EH (cell line): Measurements from ENCODE around the gene HYI.

Experiments used
- DNase-seq: peaks from one replicate; pipeline ENCODE4 v3.0.0-alpha.2; 2015; ENCODE audit warnings: low read depth

HYI gene

DNA sequence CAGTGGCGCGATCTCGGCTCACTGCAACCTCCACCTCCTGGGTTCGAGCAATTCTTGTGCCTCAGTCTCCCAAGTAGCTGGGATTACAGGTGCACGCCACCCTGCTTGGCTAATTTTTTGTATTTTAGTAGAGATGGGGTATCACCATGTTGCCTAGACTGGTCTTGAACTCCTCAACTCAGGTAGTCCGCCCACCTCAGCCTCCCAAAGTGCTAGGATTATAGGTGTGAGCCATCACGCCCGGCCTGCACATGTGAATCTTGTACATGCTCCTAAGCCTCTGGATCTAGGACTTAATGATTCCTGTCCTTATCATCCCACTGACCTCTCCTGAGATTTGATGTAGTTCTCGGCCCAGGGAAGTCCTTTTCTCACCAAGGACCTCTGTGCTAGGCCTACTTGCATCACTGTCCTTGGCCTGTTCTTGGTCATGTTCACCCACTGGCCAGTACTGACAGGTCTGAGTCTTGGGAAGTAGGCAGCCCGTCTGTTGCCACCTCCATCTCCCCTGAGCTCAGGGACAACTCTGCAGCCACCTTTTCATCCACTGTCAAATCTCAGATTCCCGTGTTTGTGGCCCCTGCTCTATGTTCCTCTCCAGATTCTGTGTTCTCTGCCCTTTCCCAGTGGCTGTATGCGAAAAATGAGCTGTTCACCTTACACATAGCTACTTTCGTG, 9.4 kb downstream of the HYI start:
- no peak for DNase-seq

DNA sequence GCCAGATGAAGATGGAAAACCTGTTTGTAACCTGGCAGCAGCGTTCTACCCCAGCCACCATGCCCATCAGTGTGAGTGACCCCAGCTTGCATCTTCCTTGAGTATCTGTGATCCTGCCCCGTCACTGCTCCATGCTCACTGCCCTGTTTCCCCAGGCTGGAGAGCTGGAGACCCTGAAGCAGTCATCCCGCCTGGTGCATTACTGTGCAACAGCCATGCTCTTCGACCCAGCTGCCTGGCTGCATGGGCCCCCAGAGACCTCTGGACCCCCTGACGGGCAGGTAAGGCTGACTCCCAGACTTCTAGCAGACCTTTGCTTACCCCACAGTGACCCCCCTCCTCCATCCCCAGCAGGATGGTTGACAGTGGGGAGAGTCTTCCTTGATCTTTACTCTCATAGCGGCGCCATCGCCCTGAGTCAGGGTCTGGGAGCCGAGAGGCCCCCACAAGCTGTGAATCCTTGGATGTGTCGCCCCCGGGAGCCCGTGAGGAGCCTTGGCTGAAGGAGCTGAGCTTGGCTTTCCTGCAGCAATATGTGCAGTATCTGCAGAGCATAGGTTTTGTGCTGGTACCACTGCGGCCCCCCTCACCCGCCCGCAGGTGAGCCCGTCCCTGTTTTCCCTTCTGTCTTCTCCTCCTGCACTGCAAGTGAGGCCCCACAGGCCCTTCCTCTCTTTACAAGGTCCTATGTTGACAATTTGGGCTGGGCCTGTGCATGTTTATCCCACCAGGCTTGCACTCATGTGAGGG, 10.4 kb downstream of the HYI start:
- no peak for DNase-seq

DNA sequence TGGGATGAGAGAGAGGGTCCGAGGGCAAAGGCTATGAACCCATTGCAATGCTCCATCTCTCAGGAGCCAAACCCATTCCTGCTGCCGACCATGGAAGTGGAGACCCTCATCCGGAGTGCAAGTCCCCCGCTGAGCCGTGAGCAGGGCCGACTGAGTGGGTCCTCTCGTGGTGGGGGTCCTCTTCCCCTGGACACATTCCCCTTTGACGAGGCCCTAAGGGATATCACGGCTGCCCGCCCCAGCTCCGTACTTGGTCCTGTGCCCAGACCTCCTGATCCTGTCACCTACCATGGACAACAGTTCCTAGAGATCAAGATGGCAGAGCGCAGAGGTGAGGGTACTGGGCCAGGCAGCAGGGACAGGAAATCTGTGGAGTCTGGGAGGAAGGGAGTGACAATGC, 11.0 kb downstream of the HYI start:
- DNase-seq: no peak

DNA sequence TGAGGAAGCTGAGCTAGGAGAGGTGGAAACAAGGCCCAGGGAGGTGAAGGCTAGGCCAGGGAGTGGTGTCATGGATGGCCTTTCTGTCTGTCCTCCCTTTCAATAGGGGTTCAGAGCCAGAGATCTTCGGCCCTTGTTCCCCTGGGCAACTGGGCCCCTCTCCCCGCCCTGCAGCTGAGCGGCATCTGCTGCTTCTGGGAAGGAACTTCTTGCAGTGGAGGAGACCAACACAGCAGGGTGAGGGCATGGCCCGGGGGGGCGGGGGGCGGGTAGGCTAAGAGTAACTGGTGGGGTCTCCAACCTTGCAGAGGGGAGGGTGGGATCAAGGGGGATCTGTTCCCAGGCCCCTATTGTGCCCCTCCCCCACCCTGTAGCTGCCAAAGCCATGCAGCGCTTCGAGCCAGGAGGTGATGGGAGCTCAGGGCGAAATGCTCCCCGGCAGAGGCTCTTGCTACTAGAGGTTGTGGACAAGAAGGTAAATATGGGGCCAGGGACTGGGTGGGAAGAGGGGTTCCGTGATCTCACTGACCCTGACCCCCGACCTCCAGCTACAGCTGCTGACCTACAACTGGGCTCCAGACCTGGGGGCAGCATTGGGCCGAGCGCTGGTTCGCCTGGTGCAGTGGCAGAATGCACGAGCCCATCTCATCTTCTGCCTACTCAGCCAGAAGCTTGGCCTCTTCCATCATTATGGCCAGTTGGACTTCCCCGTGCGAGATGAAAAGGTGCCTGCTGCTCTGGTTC, 11.7 kb downstream of the HYI start:
- DNase-seq: no peak

DNA sequence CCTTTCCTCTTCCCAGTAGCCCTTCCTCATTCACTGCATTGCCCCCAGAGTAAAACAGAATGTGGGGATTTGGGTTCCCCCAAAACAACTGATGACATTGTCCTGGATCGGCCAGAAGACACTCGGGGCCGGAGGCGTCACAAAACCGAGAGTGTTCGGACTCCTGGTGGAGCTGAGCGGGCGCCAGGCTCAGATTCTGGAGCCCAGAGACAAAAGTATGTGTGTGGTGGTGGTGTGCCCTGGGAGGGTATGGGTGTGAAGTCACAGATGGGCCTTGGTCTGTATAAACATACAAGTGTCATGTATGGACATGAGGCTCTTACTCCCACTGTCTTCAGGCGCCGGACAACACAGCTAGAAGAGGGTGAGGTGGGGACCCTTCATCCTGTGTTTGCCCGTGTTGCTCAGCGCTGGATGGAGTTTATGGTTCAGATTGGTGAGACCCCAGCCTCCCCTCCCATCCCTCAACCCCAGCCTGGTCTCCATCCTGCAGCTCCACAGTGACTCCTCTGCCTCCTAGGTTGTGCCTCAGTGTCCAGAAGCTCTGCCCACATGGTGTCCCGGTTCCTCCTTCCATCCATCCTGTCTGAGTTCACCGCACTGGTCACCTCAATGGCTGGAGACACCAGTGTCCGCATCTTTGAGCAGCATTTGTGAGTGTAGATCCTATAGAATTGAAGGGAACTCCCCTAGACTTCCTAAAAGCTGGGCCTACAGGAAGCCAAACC, 12.4 kb downstream of the HYI start:
- no peak for DNase-seq

DNA sequence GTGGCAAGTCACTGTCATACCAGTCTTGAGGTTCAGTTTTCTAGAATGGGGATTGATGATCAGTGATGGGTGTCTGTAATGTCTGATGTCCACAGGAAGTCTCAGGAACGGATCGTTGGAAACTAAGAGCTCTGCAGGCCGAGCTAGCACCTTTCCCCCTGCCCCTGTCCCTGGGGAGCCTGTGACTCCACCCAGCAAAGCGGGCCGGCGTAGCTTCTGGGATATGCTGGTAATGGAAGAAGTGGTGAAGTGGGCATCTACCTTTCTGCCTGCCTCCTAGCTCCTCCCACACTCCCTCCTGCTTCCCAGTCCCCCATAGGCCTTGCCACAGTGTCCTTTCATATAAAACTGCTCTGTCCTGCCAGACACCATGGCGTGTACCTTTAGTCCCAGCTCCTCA, 13.4 kb downstream of the HYI start:
- DNase-seq: no peak

DNA sequence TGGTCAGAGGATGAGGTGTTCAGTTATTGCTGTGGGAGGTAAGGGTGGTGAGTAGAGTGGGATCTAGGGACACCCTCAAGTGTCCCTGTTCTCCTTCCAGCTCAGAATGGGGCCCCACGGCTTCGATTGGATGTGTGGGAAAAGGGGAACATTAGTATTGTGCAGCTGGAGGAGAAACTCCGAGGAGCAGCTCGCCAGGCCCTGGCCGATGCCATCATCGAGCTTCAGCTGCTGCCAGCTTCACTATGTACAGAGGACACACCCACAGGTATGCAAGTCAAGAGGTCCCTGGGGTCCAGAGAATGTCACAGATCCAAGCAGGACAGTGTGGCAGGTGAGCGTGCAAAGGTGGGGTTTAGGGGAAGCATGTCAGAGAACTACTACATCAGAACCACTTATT, 13.9 kb downstream of the HYI start:
- DNase-seq: no peak

DNA sequence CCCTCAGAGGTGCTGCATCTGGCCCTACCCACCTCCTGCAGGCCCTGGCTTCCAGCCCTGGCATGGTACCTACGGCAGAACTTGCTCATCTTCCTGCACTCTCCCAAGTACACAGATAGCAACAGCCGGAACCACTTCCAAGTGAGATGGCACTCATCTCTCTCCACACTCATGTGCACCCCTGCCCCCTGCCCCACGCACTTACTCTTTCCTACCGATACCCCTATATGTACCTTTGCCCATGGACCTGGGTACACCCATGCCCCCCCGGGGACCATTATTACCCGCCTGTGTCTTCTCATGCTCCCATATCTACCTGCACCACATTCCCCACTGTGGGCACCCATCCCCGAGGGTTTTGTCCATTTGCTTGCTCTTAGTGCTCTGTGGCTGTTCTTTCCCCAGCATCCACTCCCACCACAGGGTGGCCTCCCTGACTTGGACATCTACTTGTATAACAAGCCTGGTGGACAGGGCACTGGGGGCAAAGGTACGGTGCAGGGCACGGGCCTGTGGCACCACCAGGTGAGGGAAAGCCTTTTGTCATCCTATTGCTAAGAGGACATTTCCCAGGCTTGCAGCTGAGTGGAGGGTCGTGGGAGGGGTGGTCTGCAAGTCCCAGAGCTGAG, 14.7 kb downstream of the HYI start:
- no peak for DNase-seq

DNA sequence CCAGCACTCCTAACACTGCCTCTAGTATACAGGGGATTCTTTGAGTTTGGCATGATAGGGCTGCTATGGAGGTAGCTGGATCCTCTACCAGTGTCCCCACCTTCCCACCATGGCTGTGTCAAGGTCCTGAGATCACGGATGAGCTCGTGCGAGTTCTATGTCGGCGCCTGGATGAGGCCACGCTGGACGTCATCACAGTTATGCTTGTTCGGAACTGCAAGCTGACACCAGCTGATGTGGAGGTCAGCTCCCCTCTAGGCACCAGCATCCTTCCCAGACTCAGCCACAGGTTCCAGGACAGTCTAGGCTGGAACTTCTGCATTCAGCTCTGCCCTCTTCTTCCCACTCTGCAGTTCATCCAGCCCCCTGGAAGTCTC, 15.2 kb downstream of the HYI start:
- DNase-seq: no peak

DNA sequence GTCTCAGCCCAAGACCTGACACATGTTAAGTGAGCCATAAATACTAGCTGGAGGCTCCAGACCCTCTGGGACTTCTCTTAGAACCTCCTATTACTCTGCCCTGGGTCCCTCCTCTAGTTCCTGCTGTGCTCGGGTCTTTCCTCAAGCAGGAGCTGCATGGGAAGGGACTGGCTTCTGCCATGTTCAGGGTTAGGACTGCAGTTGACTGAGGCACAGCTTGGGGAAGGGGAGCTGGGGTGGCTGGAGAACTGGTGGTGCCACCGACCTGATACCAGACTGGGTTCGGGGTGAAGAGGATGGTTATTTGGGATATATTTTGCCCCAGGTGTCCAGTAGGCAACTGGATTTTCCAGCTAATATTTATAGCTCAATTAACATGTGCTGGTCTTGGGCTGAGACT, 15.7 kb downstream of the HYI start:
- no peak for DNase-seq

DNA sequence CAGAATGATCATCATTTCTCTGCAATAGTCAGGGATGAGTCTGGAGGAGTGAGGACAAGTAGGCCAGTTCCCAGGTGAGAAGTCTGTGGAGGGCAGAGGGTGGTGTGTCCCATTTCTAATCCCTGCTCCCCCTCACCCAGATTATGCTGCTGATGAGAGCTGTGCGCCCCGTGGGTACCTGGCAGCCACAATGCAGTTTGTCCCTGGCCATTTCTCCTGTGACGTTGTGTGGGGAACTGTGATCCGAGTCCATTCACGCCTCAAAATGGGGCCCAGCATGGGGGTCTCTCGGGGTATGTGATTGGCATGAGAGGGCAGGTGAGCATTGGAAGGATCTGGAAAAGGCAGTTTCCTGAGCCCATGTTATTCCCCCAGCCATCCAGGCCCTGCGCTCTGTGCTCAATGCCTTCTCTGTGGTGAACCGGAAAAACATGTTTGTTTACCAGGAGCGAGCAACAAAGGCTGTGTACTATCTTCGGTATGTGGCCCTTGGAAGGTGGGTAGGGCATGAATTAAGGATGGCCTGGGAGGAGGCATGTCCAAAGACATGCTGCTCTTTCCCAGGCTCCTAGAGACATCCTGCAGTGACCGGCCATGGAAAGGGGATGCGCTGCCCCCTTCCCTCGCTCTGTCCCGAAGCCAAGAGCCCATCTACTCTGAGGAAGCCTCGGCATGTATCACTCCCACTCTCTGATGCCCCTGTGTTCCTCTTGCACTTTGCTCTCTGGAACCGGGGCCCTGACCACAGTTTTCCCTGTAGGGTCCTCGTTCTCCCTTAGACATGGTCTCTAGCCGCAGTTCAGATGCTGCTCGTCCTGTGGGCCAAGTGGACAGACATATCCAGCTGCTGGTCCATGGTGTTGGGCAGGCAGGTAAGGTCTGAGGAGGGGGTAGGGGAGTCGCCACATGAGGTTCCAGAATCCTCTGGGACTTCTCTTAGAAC, 16.4 kb downstream of the HYI start:
- DNase-seq: no peak

DNA sequence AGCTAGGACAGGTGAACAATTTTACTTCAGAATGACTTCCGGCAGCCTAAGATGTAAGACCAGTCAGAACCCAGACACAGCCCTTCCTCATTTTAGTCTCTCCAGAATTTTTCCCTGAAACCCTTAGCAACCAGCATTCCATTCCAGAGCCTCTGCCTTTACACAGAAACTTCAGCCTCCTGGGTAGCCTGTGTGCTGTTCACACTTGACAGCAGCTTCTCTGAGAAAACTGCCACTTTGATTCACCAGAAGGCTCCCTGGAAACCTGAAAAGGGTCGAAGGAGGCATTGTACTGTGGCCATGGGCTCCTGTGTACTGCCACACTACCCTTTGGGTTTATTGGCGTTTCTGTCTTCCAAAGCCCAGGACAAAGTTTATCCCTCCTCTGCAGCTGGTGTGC, 17.4 kb downstream of the HYI start:
- peak; percentile 40 for DNase-seq

DNA sequence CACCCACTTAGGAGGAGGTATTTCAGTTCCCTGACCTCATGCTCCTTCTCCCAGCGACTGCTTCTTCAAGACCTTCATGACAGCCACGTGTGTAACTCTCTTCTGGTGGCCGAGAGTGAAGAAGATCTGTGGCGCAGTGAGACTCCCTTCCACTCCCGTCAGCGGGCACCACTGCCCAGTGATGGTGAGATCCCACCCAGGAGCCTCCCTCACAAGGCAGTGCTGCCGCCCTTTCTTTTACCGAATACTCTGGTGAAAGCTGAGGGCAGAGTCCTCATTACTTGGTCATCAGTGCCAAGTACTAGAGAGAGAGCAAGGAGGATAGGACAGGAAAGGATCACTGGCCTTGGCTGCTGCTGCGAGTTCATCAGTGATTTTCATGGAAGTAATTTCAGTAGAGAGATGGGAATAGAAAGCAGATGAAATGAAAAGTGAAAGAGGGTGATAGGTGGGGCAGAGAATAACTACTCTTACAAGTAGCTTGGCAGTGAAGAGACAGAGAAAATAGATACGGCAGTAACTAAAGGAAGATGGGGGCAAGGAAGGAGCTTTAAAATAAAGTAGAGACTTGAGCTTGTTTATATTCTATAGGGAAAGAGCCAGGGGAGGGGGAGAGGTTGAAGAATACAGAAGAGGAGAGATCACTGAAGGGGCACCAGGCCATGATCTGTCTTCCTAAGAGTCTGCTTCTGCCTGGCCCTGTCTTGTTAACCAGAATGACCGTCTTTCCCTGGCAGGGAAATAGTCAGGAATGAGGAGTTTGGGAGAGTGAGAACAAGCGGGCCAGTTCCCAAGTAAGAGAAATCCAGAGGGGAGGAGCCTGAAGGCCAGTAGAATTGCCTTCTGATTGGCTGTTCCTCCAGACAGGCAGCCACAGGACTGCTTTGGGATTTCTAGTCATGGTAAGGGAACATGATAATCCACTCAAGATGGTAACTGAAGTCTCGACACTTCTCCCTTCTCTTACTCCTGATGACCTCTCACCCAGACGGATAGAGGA, 18.3 kb downstream of the HYI start:
- peak; percentile 86 for DNase-seq

DNA sequence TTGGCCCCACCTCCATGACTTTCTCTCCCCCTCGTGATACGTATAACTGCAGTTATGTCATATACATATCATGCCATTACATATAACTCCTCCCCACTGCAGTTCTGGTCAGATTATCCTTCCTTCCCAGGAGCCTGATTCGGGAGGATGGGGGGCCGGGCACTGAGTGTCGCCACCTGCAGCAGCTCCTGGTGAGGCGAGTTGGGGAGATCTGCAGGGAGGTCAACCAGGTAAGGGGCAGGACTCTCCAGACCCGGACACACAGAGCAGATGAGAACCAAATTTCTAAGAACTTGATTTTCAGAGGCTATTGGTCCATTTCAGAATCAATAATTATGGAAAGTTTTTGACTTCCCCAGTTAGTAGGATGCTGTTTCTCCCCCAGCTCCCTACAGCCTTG, 19.5 kb downstream of the HYI start:
- no peak for DNase-seq

DNA sequence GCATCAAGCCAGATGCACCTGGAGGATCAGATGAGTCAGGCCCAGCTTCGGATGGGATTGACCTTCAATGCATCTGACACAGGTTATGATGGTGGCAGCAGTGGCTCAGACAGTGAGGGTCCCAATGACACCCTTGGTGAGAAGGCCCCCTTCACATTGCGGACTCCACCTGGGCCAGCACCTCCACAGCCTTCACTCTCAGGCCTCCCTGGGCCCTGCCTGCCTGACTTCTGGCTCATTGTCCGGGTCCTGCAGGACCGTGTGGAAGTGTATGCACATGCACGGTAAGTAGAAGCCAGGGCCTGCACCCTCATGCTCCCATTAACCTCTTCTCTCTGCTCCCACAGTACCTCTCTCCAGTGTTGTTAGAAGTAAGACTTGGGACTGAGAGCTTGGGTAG, 20.8 kb downstream of the HYI start:
- DNase-seq: no peak

DNA sequence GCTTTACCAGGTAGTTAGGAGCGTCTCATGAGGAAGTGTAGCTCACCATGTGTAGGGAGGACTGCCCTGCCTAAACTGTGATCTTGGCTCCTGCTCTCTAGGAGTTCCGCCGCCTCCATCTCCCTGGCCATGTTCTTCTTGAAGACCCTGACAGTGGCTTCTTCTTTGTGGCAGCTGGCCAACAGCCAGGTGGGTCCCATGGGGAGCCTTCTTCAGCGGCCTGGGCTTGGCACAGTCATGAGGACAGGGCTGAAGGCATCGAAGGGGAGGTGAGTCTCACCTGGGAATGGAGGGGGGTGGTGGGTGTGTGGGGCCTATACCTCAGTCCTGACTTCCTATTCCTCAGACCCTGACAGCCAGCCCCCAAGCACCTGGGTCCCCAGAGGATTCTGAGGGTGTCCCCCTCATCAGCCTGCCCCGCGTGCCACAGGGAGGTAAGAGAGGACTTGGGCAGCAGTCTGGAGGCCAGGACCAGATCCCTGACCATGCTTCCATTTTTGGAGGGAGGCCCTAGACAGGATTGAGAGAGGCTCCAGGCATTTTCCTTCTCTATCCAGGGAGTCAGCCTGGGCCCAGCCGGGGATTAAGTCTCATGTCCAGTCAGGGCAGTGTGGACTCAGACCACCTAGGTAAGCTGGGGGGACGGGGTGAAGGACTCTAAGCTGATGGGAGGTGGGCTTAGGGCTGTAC, 21.4 kb downstream of the HYI start:
- no peak for DNase-seq

DNA sequence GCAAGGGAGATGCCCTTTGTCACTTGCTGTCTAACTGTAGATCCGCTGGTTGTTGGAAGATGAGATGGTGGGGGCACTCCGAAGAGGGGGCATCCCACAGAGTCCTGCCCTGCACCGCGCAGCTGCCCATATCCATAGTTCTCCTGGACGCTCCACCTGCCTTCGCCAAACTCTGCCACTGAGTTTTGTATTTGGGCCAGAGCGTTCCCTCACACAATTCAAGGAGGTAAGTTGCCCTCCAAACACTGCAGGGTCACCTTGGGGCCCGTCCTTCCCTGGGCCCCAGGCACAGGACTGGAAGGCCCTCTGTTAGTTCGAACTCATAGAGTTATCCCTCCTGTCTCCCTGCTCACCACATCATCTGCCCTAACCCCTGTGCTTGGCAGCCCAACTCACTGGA, 22.1 kb downstream of the HYI start:
- DNase-seq: no peak

DNA sequence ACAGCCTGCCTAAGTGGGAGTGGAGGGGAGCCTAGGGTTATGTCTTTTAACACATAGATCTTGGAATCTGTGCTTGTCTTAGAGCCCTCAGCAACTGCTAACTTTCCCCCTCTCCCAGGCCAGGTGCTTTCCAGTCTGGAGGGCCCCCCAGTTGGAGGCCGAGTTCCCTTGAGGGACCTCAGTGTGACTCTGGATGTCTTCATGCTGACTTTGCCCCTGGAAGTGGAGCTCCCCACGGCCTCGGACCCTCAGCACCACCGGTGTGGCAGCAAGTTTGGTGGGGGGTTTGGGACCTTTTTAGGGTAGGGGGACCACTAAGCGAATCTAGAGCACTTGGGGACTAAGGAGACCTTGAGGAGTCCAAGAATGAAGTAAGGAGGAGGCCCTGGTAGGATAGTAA, 22.9 kb downstream of the HYI start:
- no peak for DNase-seq

DNA sequence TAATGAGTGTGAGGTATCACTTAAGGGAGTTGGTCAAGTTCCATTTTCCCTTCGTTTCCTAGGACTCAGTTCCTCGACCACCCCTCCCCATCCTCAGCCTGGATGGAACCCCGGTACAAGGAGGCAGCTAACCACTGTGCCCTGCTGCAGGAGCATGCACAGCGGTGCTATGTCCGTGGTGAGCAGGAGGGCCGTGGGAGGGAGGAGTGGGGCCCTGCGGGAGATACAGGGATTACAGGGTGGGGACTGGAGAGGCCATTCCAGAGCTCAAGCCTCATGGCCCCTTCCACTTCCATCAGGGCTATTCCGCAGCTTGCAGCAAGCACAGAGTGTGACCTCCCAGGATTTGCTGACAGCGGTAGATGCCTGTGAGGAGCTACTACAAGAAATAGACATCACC, 25.8 kb downstream of the HYI start:
- DNase-seq: no peak
